Dermis microvascular lymphatic vessel endothelial cell (primary cell): Measurements from ENCODE around the gene ARPC5L. TPM values are rescaled to one million over a fixed set of nuclear protein-coding genes. Genes with fewer than 3 reads are reported as not detected.
"Not testable (repeated sequence)": the region's sequence is repeated elsewhere in the genome, so short reads cannot be mapped to it uniquely, and the experiment has no call there.

Experiments used
- DNase-seq, 2 donors: peaks; one replicate each; pipeline versions ENCODE4 v3.0.0 to v3.0.0-alpha.2; 2010; ENCODE audit warnings: low read depth in 2 of 2
- total RNA-seq: library from RNA; depleted of rRNA; stranded (reverse); fragments of >200 nt; gene quantifications from 2 replicates; pipeline ENCODE4 v1.2.1, GENCODE V29; 2014

Gene ARPC5L
- 13.7 and 16.3 TPM in 2 replicates for total RNA-seq

- DNase-seq = peak; percentile 77 to 96
These were observed at the start of gene ARPC5L, which contains the start of gene RPL35 for GRCh38 chr9:124861342-124862229. ARPC5L (plus strand) TSS chr9:124862130; CDS start chr9:124869291, 7,161 bp downstream. RPL35 (minus strand) TSS chr9:124861957; CDS start chr9:124861912, 45 bp downstream.

- peak in 1 of 2 donors; percentile 47 for DNase-seq
These were observed 49.5 kb upstream of the ARPC5L start for GRCh38 chr9:124812441-124812876.

GRCh38 chr9:124813041-124813440 is 48.9 kb upstream of the ARPC5L start:
- DNase-seq = no peak

- no peak for DNase-seq
These were observed 48.3 kb upstream of the ARPC5L start for GRCh38 chr9:124813501-124814163.

- DNase-seq = no peak
These were observed 47.8 kb upstream of the ARPC5L start for GRCh38 chr9:124814164-124814535.

- DNase-seq = no peak
These were observed 46.3 kb upstream of the ARPC5L start for GRCh38 chr9:124815601-124816000.

GRCh38 chr9:124818431-124819281 is 43.3 kb upstream of the ARPC5L start:
- peak; percentile 40 to 67 for DNase-seq

GRCh38 chr9:124820698-124821623 is 41.0 kb upstream of the ARPC5L start:
- DNase-seq = no peak

- no peak for DNase-seq
These were observed 33.2 kb upstream of the ARPC5L start for GRCh38 chr9:124828489-124829333.

GRCh38 chr9:124829334-124829669 is 32.6 kb upstream of the ARPC5L start:
- no peak for DNase-seq

- no peak for DNase-seq
These were observed 31.3 kb upstream of the ARPC5L start for GRCh38 chr9:124830593-124830992.

- DNase-seq = no peak
These were observed 30.1 kb upstream of the ARPC5L start for GRCh38 chr9:124831642-124832364.

GRCh38 chr9:124834591-124834990 is 27.3 kb upstream of the ARPC5L start:
- no peak for DNase-seq

- DNase-seq = peak; percentile 51 to 79
These were observed 26.8 kb upstream of the ARPC5L start for GRCh38 chr9:124835026-124835557.

GRCh38 chr9:124838132-124838531 is 23.8 kb upstream of the ARPC5L start:
- DNase-seq = not testable (repeated sequence)

GRCh38 chr9:124838567-124839275 is 23.2 kb upstream of the ARPC5L start:
- not testable (repeated sequence) for DNase-seq

GRCh38 chr9:124839612-124840299 is 22.2 kb upstream of the ARPC5L start:
- DNase-seq = peak in 1 of 2 donors; percentile 29
